Epithelial cell of esophagus (primary cell): Measurements from ENCODE around the gene MGRN1.
A peak's percentile ranks its signal among the peaks of the same experiment; 100 is the strongest.

ENCODE experiments used
- DNase-seq: peaks from one replicate; pipeline ENCODE4 v3.0.0; 2010; ENCODE audit warnings: low read depth
- H3K4me3 ChIP-seq: 2 replicates; pipeline ENCODE4 v1.5.1; 2011; ENCODE audit warnings: mild to moderate bottlenecking, low read length, control low read depth
- TF ChIP-seq, protein P1 (sequence below): IDR thresholded peaks from 2 replicates; pipeline ENCODE4 v1.5.1; 2011; ENCODE audit warnings: low read depth, mild to moderate bottlenecking, low read length, control low read depth, inconsistent platforms; ENCODE audit not compliant: insufficient read depth; ENCODE audit errors: missing control alignments

MGRN1 gene

DNA sequence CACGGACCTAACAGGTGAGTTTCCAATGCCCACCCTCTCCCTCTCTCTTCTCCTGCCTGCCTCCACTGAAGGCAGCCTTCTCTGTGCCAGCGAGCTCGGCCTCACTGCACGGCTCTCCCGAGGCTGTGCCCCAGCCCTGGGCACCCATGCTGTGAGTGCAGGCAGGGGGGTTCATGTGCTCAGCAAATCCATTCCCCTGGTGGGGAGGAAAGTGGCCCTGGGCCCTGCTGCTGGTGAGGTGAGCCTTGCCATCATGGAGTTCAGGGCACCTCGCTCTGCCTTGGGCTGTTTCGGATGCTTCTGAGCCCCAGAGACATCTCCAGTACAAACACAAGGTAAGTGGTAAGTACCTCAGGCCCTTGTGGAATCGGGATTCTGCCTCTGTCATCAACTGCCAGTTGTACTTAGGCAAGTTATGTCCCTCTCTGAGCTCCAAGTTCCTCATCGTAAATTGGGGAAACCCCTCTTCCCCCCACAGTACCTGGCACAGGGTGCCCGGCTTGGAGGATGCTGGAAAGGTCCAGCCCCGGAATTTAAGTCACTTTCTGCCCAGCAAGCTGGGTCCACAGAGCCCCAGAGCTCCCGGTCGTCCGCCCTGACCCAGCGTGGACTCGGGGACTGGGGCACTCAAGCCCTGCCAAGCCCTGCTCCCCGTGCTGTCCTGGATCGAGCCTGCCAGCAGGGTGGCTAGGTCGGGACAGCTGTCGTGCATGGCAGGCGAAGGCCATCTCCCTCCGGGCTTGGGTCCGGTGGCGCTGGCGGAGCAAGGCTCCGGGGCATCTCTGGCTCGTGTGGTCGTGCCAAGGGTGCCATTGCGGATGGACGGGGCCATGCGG, 68.1 kb downstream of the MGRN1 start:
- DNase-seq = peak; percentile 18
- peak overlapping the region; percentile 58 for H3K4me3 ChIP-seq
- TF ChIP-seq, protein P1, sequence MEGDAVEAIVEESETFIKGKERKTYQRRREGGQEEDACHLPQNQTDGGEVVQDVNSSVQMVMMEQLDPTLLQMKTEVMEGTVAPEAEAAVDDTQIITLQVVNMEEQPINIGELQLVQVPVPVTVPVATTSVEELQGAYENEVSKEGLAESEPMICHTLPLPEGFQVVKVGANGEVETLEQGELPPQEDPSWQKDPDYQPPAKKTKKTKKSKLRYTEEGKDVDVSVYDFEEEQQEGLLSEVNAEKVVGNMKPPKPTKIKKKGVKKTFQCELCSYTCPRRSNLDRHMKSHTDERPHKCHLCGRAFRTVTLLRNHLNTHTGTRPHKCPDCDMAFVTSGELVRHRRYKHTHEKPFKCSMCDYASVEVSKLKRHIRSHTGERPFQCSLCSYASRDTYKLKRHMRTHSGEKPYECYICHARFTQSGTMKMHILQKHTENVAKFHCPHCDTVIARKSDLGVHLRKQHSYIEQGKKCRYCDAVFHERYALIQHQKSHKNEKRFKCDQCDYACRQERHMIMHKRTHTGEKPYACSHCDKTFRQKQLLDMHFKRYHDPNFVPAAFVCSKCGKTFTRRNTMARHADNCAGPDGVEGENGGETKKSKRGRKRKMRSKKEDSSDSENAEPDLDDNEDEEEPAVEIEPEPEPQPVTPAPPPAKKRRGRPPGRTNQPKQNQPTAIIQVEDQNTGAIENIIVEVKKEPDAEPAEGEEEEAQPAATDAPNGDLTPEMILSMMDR = no peak

DNA sequence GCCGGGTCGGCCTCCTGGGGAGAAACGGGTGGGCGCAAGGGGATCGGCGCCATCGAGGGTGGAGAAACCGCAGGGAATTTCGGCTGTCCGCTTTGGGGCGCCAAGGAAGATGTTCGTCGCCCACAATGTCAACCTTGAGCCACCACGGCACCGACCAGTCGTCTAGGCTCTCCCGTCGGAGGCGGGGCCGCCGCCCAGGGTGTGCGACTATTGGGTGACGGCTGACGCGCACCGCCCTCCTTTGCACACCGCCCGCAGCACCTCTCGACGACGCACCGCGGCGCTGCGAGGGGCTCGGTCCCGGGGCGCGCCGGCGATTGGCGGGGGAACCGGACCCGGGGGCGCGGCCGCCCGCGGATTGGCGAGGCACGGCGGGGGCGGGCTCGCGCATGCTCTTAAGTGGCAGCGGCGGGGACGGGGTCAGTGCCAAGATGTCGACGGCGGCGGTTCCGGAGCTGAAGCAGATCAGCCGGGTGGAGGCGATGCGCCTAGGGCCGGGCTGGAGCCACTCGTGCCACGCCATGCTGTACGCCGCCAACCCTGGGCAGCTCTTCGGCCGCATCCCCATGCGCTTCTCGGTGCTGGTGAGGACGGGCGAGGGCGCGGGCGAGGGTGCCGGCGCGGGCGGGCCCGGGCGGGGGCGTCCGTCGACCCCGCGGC, 68.8 kb downstream of the MGRN1 start, which contains the start of gene NUDT16L1:
NUDT16L1 (plus strand) TSS at position 267 of the 660 bp plus-strand sequence; CDS start at position 432, 165 bp downstream.
- peak within 1 kb of the TSS; percentile 64 for H3K4me3 ChIP-seq
- peak; percentile 97 for DNase-seq
- TF ChIP-seq, protein P1 = no peak

DNA sequence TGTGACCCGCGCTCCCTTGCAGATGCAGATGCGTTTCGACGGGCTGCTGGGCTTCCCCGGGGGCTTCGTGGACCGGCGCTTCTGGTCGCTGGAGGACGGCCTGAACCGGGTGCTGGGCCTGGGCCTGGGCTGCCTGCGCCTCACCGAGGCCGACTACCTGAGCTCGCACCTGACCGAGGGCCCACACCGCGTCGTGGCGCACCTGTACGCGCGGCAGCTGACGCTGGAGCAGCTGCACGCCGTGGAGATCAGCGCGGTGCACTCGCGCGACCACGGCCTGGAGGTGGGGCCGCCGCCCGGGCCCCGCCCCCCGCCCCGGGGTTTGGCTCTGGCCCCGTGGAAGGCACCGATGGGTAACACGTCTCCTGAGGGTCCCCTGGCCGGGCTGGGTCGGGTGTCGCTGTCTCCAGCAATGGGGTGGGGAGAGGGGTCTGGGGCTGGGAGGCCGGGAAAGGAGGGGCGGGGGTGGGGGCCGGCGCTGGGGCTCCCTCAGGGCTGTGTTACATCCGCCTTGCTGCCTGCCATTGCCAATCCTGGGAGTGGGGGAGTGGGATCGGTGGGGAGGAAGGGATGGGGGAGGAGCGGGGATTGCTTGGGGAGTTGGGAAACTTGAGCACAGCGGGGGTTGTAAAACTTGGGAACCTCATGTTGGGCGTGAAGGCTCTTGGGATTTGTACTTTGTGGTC, 69.5 kb downstream of the MGRN1 start:
- peak overlapping the region; percentile 64 for H3K4me3 ChIP-seq
- peak; percentile 38 for DNase-seq
- TF ChIP-seq, protein P1 = no peak

DNA sequence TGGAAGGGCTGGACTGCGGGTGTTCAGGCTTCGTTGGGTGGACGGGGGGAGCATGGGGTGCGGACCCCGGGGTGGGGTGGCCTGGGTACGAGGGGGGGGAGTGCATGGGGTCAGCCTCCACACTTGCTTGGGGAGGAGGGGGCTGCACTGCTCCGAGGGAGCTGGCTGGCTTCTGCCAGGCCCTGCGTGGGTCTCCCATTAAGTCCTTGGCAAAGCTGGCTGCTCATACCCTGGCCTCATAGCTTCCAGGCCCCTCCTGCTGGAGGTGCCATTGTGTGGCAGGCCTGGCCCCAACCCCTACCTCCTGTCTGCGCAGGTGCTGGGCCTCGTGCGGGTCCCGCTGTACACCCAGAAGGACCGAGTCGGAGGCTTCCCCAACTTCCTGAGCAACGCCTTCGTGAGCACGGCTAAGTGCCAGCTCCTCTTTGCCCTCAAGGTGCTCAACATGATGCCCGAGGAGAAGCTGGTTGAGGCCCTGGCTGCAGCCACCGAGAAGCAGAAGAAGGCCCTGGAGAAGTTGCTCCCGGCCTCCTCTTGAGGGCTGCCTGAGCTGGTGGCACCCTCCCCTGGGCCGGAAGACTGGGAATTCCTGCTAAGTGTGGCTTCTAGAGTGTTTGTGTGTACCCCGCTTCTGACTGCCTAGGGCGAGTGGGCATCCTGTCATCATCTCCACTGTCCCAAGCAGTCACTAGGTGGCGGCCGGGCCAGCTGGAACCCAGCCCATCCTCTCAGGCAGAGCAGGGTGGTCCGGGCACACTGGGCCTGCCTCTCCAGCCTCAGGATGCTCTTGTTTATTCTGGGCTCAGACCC, 70.2 kb downstream of the MGRN1 start:
- TF ChIP-seq, protein P1 = peak; percentile 15
- H3K4me3 ChIP-seq = peak overlapping the region; percentile 64
- DNase-seq = no peak

DNA sequence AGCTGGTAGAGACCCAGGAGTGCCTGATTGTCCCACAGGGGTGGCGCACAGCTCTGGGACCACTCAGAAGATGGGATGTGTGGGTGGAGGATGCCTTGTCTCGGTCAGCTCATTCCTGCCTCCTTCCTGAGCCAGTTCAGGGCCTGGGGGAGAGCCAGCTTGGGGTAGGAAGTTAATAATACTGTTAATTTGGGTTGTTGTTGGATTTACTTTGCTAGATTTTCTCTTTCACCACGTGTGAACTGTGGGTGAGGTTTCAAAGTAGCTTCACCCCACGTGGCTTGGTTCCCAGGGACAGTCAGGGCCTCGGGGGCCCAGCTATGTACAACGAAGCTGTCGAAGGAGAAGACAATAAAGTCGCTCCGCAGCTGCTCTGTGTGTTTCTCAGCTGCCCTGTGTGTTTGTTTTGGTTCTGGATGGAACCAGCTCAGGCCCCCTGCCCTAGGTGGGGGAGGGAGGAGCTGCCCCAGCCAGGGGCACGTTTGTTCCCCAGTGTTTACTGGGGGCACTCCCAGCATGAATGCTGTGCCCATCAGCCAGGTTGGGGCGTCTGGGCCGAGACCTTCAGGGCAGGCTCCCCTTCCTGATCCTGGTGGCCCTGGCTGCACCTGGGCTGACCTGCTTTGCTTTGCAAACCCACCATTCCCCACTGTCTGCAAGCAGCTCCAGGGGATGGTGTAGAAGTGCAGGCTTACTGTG, 71.0 kb downstream of the MGRN1 start:
- TF ChIP-seq, protein P1 = no peak
- no peak overlapping the region for H3K4me3 ChIP-seq
- DNase-seq = no peak
